ENCODE results near the gene BOLA1. TPM values are rescaled to one million over a fixed set of nuclear protein-coding genes. Genes with fewer than 3 reads are reported as not detected.

BOLA1 gene
- total RNA-seq, 4 donors from 2014 or later = 23.5 to 55.8 (median 31.6) TPM

GRCh38 chr1:149887456-149888246, 11.7 kb upstream of the BOLA1 start:
- intact Hi-C loops (cut with DNase I) = no loop called here
- TF ChIP-seq CTCF (IDR thresholded peaks at IDR 0.05) (no peak), POLR2A (IDR thresholded peaks at IDR 0.05) (peak in 1 of 2 donors; percentile 89)

GRCh38 chr1:149888247-149888998, 10.9 kb upstream of the BOLA1 start:
- DNase-seq = peak; percentile 82 to 85
- no peaks in the 10 kb centered on the region for H3K9me3 ChIP-seq
- H3K4me3 ChIP-seq (replicated peaks in 1 of 3) = peak overlapping the region in 2 of 3 donors; percentile 31 to 46
- no peaks in the 10 kb centered on the region for H3K36me3 ChIP-seq
- H3K27ac ChIP-seq = peak overlapping the region; percentile 97 to 100 (median 100)
- H3K4me1 ChIP-seq = peaks cover 23% of the 10 kb centered on the region in 2 donors
- 2 to 3% methylated on average over 28 of the region's 28 CpGs for WGBS, 2 donors
- TF ChIP-seq CTCF (IDR thresholded peaks at IDR 0.05) (peak in 5 of 6 experiments; percentile 48 to 61 (median 60)), POLR2A (IDR thresholded peaks at IDR 0.05) (peak in 1 of 2 donors; percentile 58)
- H3K27me3 ChIP-seq = no peaks in the 10 kb centered on the region
- intact Hi-C loops (cut with DNase I) = no loop called here

More at GRCh38 chr1:149887456-149888246, 11.7 kb upstream of the BOLA1 start:
- no peaks in the 10 kb centered on the region for H3K27me3 ChIP-seq
- DNase-seq = peak; percentile 82 to 85
- WGBS, 2 donors = 0 to 1% methylated on average over 33 to 38 of the region's 46 CpGs
- peaks cover 23% of the 10 kb centered on the region in 2 donors for H3K4me1 ChIP-seq
- no peaks in the 10 kb centered on the region for H3K9me3 ChIP-seq
- no peaks in the 10 kb centered on the region for H3K36me3 ChIP-seq
- peak overlapping the region; percentile 24 to 77 (median 59) for H3K4me3 ChIP-seq (replicated peaks in 1 of 3)
- H3K27ac ChIP-seq = peak overlapping the region; percentile 97 to 100 (median 100)

GRCh38 chr1:149888999-149889289, 10.4 kb upstream of the BOLA1 start:
- Histone ChIP-seq H3K27ac (peak overlapping the region; percentile 97 to 100 (median 100)), H3K36me3 (no peaks in the 10 kb centered on the region), H3K27me3 (no peaks in the 10 kb centered on the region), H3K4me3 (replicated peaks in 1 of 3) (peak overlapping the region in 2 of 3 donors; percentile 31 to 46), H3K4me1 (peaks cover 20 to 23% of the 10 kb centered on the region in 2 donors), H3K9me3 (no peaks in the 10 kb centered on the region)
- TF ChIP-seq CTCF (IDR thresholded peaks at IDR 0.05) (no peak), POLR2A (IDR thresholded peaks at IDR 0.05) (no peak)
- DNase-seq = peak; percentile 46 to 49
- intact Hi-C loops (cut with DNase I) = no loop called here
- 8 to 12% methylated on average over 6 of the region's 6 CpGs for WGBS, 2 donors

- no peaks in the 10 kb centered on the region for H3K9me3 ChIP-seq
- H3K4me1 ChIP-seq = peaks cover 7 to 9% of the 10 kb centered on the region in 2 donors
- no peaks in the 10 kb centered on the region for H3K27me3 ChIP-seq
- H3K27ac ChIP-seq = no peak overlapping the region
- TF ChIP-seq POLR2A (IDR thresholded peaks at IDR 0.05) (no peak), CTCF (IDR thresholded peaks at IDR 0.05) (no peak)
- WGBS, 2 donors = 90 to 94% methylated on average over 4 of the region's 4 CpGs
- no peak overlapping the region for H3K4me3 ChIP-seq (replicated peaks in 1 of 3)
- H3K36me3 ChIP-seq = no peaks in the 10 kb centered on the region
- intact Hi-C loops (cut with DNase I) = loop anchor here (5.0 kb wide), 1 partner anchor 36 kb away; no protein-coding TSS in a partner anchor
- no peak for DNase-seq
Measured at GRCh38 chr1:149896575-149896974, 2.8 kb upstream of the BOLA1 start.

Measured in thyroid gland (tissue), 4 donors.